T-helper 22 cell (primary cell): Measurements from ENCODE around the gene BCAS3.
"Not testable (repeated sequence)": the region's sequence is repeated elsewhere in the genome, so short reads cannot be mapped to it uniquely, and the experiment has no call there.

Experiments used
- DNase-seq: peaks from one replicate; pipeline ENCODE4 v3.0.0-alpha.2; 2020; ENCODE audit warnings: low read depth

BCAS3 gene

DNA sequence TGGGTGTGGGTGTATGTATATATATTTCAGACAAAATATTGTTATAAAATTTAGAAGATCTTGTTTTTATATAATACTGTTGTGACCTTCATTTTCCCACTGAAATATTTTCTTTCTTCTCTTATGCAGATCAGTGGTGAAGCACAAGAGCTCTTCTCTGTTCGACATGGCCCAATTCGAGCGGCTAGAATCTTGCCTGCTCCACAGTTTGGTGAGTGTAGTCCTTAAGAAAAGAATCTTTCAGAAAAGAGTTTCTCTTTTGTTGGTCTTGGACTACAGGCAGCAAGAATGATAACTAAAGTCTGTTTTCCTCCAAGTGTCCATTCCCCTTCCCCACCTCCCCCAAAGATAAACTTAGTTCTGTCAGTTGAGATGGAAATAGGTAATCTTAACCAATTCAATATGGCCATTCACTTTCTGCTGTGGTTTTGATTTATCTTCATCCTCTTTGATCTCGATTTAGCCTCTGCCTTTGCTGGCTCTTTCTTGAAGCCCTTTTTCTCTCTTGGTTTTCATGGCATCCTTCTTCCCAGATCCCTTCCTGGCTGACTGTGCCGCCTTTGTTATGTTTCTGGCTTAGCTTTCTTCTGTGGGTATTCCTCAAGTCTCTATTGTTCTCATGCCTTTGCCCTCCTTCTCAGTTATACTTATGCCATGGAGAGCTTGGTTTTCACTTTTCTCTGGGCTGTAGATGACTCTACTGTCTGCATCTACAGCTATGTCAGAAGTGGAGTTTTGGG, 69.6 kb downstream of the BCAS3 start:
- no peak for DNase-seq

DNA sequence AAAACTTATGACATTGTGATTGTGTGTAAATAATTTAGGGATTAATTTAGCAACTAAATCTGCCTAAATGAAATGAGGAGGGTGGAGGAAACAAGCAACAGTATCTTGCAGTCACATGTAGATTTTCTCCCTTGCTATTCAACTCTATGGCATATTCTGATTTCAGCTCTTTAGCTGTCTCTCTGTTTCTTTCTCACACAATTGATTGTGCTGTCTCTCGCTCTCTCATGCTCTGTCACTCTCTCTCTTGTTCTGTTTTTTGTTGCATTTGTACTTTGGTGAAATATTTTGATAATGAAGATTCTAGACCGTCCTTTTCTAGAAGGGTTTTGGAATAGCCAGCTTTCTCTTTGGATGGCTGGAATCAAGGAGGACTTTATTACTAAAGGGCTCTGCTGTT, 70.6 kb downstream of the BCAS3 start:
- DNase-seq = no peak

DNA sequence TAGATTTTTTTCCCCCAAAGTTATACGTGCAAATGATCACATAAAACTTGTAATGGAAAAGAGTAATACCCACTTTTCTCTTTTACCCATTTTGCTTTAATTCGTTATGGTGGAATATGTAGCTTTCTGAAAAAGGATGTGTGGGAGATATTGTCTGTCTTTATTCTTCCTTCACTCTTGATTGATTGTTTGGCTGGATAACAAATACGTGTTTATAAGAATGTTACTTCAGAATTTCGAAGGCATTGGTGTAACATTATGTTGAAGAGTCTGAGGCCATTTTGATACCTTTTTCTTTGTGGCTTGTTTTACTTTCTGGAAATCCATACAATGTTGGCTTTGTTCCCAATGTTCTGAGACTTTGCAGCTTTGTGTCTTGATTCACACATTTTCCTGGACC, 71.4 kb downstream of the BCAS3 start:
- no peak for DNase-seq

DNA sequence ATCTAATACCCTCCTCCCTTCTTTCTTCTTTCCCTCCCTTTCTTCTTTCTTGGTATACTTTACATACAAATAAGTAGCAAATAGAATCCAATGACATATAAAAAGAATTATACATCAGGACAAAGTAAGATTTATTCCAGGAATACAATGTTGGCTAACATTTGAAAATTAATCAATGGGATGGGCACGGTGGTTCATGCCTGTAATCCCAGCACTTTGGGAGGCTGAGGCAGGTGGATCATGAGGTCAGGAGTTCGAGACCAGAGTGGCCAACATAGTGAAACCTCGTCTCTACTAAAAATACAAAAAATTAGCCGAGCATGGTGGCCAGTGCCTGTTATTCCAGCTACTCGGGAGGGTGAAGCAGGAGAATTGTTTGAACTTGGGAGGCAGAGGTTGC, 72.1 kb downstream of the BCAS3 start:
- no peak for DNase-seq

DNA sequence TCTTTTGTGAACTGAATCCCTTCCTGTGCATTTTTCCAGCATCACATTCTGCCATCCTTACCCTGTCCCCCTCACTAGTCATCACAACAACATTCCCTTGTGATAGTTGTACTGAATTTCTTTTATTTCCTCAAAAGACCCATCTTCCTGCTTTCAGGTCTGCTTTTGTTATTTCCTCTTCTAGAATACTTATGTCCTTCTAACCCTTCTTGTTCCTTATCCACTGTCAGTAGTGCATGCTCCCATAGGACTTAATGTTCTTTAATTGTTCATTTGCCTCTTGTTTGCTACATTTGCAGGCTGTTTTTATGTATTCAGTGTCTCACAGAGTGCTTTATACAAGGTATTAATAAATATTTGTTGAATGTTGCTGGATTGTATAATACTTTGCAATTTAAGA, 73.0 kb downstream of the BCAS3 start:
- DNase-seq = no peak

DNA sequence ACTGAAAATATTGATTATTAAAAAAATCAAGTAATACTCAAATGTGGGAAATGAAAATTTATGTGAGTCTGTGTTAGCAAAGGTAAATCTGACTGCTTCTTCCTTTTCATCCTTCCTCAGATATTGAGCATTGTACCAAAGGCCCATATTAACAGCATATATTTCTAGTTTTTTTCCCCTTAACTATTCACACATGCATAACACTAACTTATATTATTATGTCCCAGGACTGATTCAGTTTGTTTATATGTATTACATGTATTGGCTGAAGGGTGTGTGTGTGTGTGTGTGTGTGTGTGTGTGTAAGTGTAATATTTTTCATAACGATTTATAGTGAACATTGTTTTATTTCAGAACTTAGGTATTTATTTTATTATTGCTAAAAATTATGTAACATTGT, 74.2 kb downstream of the BCAS3 start:
- DNase-seq = no peak

DNA sequence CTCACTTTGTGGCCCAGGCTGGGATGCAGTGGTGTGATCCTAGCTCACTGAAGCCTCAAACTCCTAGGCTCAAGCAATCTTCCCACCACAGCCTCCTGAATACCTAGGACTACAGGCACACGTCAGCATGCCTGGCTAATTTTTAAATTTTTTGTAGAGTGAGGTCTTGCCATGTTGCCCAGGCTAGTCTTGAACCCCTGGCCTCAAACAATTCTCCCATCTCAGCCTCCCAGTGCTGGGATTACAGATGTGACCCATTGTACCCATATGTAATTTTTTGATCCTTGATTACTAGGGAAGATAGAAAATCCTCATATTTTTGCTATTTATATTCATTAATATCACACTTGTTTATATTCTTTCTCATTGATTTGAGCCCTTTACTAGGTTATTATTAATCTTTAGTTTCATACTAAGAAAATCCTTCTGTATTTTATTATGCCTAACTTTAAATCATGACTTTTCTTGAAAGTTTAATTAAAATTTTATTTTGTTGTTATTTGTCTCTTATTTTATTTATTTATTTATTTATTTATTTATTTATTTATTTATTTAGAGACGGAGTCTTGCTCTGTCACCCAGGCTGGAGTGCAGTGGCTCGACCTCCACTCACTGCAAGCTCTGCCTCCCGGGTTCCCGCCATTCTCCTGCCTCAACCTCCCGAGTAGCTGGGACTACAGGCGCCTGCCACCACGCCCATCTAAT, 75.4 kb downstream of the BCAS3 start:
- DNase-seq = no peak

DNA sequence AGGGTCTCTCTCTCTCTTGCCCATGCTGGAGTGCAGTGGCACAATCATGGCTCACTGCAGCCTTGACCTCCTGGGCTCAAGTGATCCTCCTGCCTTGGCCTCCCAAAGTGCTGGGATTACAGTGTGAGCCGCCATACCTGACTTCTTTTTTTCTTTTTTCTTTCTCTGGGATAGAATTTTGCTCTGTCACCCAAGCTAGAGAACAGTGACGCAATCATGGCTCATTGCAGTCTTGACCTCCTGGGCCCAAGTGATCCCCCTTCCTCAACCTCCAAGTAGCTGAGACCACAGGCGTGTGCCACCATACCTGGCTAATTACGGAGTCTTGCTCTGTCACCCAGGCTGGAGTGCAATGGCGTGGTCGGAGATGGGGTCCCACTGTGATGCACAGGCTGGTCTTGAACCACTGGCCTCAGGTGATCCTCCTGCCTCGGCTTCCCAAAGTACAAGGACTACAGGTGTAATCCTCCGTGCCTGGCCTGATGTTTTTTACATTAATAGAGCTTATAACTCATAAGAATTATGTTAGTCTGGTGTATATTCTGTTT, 76.5 kb downstream of the BCAS3 start:
- DNase-seq = no peak

DNA sequence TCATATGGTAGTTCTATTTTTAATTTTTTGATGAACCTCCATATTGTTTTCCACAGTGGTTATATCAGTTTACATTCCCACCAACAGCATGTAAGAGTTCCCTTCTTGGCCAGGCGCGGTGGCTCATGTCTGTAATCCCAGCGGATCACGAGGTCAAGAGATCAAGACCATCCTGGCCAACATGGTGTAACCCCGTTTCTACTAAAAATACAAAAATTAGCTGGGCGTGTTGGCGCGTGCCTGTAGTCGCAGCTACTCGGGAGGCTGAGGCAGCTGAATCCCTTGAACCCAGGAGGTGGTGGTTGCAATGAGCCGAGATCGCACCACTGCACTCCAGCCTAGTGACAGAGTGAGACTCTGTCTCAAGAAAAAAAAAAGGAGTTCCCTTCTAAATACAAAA, 79.1 kb downstream of the BCAS3 start:
- not testable (repeated sequence) for DNase-seq

DNA sequence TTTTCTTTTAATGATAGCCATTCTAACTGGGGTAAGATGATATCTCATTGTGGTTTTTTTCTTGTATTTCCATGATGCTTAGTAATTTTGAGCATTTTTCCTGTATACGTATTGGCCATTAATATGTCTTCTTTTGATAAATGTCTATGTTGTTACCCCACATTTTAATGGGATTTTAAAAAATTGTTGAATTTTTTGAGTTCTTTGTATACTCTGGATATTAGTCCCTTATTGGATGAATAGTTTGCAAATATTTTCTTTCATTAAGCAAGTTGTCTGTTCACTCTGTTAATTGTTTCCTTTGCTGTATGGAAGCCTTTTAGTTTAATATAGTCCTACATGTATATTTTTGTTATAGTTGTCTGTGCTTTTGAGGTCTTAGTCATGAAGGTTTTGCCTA, 79.8 kb downstream of the BCAS3 start:
- no peak for DNase-seq

DNA sequence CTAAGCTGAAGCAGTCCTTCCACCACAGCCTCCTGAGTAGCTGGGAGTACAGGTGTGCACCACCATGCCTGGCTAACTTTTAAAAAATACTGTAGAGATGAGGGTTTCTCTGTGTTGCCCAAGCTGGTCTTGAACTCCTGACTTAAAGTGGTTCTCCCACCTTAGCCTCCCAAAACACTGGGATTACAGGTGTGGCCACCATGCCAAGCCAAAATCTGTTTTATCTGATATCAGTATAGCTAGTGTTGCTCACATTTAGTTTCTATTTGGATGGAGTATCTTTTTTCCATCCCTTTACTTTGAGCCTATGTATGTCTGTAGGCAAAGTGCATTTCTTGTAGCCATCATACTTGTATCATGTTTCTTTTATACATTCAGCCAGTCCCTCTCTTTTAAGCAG, 82.1 kb downstream of the BCAS3 start:
- no peak for DNase-seq

DNA sequence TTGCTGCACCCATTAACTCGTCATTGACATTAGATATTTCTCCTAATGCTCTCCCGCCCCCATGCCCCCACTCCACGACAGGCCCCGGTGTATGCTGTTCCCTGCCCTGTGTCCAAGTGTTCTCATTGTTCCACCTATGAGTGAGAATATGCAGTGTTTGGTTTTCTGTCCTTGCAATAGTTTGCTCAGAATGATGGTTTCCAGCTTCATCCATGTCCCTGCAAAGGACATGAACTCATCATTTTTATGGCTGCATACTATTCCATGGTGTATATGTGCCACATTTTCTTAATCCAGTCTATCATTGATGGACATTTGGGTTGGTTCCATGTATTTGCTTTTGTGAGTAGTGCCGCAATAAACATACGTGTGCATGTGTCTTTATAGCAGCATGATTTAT, 83.7 kb downstream of the BCAS3 start:
- DNase-seq = not testable (repeated sequence)

DNA sequence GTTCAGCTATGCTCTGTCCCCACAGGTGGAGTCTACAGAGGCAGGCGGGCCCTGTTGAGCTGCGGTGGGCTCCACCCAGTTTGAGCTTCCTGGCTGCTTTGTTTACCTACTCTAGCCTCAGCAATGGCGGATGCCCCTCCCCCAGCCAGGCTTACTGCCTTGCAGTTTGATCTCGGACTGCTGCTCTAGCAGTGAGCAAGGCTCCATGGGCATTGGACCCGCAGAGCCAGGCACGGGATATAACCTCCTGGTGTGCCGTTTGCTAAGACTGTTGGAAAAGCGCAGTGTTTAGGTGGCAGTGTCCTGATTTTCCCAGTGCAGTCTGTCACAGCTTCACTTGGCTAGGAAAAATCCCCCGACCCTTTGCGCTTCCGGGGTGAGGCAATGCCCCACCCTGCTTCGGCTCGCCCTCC, 89.1 kb downstream of the BCAS3 start:
- no peak for DNase-seq

DNA sequence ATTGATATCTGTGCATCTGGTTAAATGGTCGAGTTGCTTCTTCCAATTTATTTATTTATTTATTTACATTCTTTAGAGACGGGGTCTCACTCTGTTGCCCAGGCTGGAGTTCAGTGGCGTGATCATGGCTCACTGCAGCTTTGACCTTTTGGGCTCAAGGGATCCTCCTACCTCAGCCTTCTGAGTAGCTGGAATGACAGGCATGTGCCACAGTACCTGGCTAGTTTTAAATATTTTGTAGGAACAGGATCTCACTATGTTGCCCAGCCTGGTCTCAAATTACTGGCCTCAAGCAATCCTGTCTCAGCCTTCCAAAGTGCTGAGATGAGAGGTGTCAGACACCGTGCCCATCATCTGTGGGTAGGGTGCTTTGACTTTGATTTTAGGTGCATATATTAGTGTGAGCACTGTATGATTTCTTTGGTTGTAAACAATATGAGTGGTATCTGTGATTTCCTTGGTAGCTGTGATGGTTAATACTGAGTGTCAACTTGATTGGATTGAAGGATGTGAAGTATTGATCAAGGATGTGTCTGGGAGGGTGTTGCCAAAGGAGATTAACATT, 90.2 kb downstream of the BCAS3 start:
- no peak for DNase-seq

DNA sequence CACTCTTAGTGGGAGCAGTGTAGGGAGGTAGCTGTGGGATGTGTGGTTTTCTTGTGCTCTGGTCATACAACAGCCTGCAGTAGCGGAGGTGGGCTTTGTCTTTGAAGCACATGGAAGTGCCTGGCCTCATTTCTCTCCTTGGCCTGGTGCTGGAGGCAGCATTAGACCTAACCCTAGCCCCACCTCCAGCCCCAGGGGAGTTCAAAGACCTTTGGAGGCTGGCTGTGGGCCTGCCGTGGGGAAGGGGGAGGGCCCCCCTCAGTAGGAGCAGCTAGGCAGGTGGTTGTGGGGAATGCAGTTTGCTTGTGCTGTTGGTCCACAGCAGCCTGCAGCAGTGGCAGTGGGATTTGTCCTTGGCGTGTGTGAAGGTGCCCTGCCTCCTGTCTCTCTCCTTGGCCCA, 91.7 kb downstream of the BCAS3 start:
- DNase-seq = no peak

DNA sequence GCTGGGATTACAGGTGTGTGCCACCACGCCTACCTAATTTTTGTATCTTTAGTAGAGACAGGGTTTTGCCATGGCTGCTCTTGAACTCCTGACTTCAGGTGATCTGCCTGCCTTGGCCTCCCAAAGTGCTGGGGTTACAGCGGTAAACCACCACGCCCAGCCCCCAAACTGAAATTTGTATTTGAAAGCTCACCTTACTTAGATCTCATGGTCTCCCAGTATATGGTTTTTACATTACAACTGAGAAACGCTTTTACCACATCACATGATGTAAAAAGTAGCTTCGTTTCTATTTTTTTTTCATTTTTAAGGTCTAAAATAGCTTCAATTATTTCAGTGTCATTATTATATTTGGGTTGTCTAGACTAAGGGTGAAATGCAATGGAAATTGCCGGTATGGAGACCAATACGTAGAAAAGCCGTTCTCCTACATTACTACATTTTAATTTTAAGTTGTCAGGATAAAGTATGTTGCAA, 93.3 kb downstream of the BCAS3 start:
- DNase-seq = no peak

DNA sequence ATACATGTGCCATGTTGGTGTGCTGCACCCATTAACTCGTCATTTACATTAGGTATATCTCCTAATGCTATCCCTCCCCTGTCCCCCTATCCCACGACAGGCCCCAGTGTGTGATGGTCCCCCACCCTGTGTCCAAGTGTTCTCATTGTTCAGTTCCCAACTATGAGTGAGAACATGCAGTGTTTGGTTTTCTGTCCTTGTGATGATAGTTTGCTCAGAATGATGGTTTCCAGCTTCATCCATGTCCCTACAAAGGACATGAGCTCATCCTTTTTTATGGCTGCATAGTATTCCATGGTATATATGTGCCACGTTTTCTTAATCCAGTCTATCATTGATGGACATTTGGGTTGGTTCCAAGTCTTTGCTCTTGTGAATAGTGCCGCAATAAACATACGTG, 94.0 kb downstream of the BCAS3 start:
- DNase-seq = not testable (repeated sequence)

DNA sequence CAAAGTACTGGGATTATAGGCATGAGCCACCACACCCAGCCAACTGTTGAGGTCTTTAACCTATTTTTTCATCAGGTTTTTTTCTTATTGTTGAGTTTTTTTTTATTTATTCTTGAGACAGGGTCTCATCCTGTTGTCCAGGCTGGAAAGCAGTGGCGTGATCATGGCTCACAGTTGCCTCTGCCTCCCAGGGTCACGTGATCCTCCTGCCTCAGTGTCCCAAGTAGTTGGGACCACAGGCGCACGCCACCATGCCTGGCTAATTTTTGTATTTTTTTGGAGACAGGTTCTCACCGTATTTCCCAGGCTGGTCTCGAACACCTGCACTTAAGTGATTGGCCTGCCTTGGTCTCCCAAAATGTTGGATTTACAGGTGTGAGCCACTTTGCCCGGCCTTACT, 95.9 kb downstream of the BCAS3 start:
- no peak for DNase-seq

DNA sequence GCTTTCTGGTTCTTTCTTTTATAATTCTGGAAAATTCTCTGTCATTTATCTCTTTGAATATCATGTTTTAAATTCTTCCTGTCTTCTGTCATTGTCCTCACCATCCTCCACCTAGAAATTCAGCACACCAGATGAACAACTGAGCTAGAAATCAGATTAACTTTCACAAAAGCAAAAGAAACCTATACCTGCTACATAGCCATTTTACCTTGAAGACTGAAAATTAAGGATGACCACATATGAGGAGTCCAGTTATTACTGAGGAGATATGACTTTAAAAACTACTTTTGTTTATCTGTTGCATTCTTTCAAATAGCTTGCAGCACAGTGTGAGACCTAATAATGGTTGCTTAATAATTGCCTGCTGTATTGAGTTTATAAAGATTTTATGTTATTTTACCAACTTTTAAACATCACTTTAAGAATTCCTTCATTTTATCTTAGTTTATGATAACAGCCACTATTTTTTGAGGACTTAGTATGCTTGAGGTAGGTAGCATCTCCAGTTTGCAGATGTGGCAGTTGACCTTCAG, 104.3 kb downstream of the BCAS3 start:
- no peak for DNase-seq

DNA sequence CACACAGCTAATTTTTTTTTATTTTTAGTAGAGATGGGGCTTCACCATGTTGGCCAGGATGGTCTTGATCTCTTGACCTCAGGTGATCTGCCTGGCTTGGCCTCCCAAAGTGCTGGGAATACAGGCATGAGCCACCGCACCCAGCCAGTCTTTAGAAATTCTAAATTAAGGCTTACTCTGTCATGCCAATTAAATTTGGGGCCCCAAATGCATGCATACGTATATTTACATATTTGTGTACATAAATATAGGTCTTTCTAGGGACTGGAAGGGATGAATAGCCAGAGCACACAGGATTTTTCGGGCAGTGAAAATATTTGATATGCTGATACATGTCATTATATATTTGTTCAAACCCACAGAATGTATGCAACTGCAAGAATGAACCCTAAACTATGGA, 105.1 kb downstream of the BCAS3 start:
- DNase-seq = no peak

DNA sequence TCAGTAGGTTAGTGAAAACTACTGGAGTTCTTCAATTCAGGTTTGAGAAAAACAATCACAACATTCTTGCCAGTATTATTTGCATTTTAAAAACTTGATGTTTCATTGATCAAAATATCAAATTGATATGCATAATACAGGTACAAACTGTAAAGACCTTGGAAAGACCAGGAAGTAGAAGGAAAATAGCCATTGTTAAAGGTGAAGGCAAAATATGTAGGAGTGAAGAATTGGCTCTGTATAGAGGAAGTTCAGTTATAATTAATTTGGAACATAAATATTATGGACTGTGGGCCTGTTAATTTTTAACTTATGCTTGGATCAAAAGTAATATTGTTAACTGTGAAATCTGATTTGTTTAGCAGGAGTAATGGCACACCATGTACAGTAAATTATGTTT, 112.6 kb downstream of the BCAS3 start:
- no peak for DNase-seq

DNA sequence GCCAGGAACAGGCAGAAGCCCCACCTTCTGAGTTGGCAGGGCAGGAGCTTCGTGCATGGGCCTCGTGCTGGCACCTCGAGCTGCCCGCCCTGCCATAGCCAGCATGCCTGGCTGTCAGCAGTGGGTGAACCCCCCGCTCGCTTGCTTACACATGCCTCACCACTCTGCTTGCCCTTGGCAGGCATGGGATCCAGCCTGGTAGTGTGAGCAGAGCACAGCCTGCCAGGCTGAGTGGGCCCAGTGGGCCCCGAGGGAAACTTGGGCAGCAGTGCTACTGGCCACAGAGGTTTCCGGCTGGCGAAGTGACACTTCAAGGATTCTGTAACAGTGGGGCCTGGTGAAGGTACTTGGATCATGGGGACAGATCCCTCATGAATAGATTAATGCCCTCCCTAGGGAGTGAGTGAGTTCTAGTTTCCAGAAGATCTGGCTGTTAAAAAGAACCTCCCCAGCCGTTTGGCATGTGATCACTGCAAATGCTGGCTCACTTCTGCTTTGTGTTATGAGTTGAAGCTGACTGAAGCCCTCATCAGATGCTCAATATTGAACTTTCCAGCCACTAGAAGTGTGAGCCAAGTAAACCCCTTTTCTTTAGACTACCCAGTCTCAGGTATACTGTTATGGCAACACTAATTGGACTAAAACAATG, 114.7 kb downstream of the BCAS3 start:
- no peak for DNase-seq
